Measurements from ENCODE around the gene APIP.

The APIP gene

GRCh38 chr11:34844463-34845112 lies 71.6 kb downstream of the APIP start:
- no peak for DNase-seq (ENCODE audit: low read depth in 2 of 2, low spot score in 1 of 2)

- DNase-seq (ENCODE audit: low read depth in 2 of 2, low spot score in 1 of 2) = no peak
Measured at GRCh38 chr11:34843271-34843670, 72.9 kb downstream of the APIP start.

GRCh38 chr11:34840736-34841386 lies 75.3 kb downstream of the APIP start:
- DNase-seq (ENCODE audit: low read depth in 2 of 2, low spot score in 1 of 2) = no peak

- no peak for DNase-seq (ENCODE audit: low read depth in 2 of 2, low spot score in 1 of 2)
Measured at GRCh38 chr11:34839969-34840368, 76.2 kb downstream of the APIP start.

GRCh38 chr11:34836958-34837856 lies 79.0 kb downstream of the APIP start:
- no peak for DNase-seq (ENCODE audit: low read depth in 2 of 2, low spot score in 1 of 2)

GRCh38 chr11:34833602-34834001 lies 82.6 kb downstream of the APIP start:
- DNase-seq (ENCODE audit: low read depth in 2 of 2, low spot score in 1 of 2) = no peak
